ENCODE results near the gene BAG2.

DNA sequence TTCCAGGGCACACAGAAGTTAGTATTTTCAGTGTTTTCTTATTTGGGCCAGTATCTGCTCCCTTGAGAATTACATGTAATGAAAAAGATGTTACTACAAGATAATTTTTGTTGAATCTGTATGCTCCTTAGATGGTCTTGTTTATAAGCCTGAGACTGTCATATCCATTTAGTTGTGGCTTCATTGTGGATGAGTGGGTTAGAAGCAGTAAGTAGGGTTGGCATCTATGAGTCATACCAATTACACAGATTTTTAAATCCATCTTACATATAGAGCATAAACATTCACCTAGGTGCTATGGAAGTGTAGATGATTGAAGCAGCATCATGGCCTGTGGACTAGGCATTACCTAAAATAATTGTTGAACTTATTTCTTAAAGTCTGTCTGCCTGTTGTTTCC, 13.5 kb upstream of the BAG2 start:
- TF ChIP-seq, protein P1, sequence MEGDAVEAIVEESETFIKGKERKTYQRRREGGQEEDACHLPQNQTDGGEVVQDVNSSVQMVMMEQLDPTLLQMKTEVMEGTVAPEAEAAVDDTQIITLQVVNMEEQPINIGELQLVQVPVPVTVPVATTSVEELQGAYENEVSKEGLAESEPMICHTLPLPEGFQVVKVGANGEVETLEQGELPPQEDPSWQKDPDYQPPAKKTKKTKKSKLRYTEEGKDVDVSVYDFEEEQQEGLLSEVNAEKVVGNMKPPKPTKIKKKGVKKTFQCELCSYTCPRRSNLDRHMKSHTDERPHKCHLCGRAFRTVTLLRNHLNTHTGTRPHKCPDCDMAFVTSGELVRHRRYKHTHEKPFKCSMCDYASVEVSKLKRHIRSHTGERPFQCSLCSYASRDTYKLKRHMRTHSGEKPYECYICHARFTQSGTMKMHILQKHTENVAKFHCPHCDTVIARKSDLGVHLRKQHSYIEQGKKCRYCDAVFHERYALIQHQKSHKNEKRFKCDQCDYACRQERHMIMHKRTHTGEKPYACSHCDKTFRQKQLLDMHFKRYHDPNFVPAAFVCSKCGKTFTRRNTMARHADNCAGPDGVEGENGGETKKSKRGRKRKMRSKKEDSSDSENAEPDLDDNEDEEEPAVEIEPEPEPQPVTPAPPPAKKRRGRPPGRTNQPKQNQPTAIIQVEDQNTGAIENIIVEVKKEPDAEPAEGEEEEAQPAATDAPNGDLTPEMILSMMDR (conservative IDR thresholded peaks at IDR 0.05 in 1 of 2, IDR thresholded peaks at IDR 0.05 in 1 of 2; ENCODE audit: low read depth in 1 of 2, low read length in 2 of 2): no peak
- no peak for TF ChIP-seq EZH2 (IDR thresholded peaks at IDR 0.05; ENCODE audit: low read length, missing control alignments)

Measured in fibroblast of lung (primary cell).